Raji (cell line): ENCODE measurements around the gene RIMS3.

Source experiments
- POLR2A ChIP-seq: IDR thresholded peaks from 2 replicates; pipeline ENCODE4 v1.6.1; 2011; ENCODE audit warnings: low read depth, low read length, control low read depth; ENCODE audit not compliant: insufficient read depth

Gene RIMS3

DNA sequence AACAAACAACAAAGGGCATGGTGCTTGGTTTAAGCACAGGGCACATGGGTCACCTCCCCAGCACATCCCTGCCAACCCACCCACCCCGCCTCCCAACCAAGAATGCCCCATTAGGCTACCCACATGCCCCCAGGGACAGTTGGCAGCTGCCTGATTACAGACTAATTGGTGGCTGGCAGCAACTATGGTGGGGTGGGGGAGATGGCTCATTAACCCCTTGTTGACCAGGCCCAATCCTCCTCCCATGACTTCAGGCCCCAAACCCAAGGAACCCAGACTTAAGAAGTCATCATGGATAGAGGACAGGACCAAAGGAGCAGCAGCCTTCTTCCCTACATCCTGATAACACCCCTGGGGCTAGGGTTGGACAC lies 1.3 kb downstream of the RIMS3 start:
- no peak for TF ChIP-seq POLR2A

DNA sequence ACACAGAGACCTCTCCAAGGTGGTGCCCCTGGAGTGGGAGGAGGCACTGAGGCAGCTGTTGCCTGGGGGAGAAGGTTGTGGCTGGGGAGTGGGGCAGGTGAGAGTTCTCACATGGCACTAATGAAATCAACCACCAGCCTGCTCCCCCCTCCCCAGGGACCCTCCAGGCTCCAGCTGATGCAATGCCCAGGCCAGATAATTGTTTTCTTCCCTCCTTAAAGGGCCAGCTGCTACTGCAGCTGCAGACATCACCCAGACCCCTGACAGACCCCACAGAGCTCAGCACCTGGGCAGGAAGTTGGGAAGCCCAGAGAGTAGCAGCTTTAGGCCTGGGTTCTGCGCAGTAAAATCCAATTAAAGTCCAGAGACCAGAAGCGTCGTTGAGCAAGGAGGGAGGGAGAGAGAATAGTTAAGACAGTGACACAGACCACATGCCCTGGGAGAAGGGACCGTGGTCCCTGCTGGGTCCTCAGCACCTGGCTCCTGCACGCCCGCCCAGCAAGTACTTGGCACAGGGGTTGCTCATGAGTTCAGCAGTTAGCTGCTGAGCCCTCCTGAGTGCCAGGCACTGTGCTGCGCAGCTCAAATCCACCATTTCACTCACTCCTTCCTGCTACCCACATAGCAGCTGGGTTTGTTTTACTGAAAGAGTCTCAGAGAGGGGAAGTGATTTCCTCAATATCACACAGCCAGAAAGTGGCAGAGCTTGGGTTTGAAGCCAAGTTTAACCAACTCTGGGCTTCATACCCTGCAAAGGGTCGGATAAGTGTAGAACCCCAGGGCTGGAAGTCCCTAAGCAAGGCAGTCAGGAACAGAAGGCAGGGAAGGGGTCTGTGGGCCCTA lies 1.9 kb downstream of the RIMS3 start:
- TF ChIP-seq POLR2A = no peak

DNA sequence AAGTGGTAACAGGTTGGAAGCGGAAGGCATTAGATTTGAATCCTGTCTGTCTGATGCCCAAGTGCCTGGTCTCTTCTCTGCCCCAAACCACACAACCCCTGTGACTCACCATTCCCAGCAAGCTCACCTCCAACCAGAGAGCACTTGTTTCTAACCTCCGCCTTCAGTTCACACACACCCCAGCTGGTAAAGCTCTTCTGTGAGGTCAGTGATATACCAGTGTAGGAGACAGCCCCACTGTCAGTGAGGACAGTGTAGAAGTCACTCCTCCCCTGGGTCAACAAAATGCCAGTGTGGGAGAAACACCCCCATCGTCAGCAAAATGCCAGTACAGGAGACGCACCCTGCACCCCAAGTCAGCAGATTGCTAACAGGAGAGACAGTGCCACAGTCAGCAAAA lies 2.6 kb downstream of the RIMS3 start:
- TF ChIP-seq POLR2A = no peak

DNA sequence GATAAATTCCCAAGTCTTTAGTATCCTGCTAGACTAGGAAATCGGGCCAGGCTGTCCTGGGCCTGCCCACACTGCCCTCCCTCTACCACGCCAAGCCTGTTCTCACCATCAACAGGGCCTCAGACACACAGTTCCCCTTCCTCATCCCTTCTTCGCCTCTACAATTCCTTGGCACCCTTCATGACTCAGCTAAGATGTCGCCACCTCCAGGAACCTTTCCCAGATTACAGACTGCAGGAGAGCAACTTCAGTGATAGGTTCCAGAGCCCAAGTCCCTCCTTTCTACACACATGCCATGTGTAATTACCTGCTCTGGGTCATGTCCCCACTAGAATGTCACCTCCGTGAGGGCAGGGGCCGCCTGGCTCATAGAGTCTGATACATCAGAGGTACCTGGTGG lies 3.3 kb downstream of the RIMS3 start:
- no peak for TF ChIP-seq POLR2A

DNA sequence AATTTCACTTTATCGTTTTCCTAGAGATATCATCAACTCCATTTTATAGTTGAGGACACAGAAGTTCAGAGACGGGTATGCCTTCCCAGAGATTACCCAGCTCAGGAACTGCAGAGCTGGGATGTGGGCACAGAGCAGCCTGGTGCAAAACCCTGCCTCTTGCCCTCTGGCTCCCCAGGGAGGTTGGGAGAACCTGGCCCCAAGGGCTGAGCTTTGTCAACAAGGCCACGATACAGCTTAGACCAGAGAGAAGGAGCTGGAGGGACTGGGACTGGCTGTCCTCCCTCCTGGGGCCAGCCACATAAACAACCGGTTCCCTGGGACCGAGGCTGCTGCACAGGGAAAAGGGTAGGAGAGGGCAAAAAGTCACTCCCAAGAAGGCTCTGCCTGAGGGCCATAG lies 3.8 kb downstream of the RIMS3 start:
- no peak for TF ChIP-seq POLR2A

DNA sequence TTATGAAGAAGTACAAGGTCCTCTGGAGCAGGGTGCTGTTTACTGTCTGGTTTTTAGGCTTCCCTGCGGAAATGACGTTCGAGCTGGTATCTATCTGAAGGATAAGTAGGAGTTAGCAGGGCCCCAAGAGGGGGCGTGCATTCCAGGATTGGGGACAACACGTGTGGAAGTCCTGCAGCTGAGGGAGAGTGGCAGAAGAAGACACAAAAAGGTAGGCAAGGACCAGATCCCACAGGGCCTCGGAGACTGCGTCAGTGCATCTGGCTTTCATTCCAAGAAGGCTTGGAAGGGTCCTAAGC lies 5.9 kb downstream of the RIMS3 start:
- no peak for TF ChIP-seq POLR2A

DNA sequence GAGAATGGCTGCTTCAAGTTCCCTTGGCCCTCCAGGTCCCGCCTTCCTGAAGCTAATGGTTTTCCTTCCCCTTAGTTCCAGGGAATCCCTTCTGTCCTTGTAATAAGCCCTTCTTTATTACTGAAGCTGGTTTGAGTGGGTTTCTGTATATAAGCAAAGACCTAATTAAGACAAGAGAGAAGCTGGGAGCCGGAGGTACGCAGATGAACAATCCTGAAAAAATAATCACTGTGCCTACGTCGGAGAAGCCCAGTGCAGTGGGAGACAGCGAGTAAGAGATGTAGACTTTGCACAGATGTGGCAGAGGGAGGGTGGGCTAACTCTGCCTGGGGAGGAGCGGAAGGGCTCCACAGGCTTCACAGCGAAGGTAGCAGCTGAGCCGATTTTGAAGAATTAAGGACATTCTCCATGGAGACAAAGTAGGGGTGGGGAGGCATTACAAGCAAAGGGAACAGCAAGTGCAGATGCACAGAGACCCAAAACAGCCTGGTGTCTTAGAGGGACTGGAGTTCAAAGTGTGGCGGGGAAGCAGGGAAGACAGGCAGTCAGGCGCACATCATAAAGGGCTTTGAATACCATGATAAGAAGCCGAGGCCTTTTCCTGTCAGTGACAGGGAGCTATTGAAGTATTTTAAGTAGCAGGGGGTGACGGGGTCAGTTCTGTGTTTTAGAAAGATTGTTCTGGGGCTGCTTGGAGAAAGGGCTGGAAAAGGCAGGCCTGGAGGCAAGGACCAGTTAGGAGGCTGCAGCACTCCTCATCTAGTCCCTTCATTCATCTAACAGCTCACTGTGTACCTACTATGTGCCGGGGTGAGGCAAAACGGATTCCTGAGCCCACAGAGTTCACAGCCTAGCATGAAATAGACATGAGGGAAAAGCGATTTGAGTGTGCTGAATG lies 6.5 kb downstream of the RIMS3 start:
- TF ChIP-seq POLR2A = no peak

DNA sequence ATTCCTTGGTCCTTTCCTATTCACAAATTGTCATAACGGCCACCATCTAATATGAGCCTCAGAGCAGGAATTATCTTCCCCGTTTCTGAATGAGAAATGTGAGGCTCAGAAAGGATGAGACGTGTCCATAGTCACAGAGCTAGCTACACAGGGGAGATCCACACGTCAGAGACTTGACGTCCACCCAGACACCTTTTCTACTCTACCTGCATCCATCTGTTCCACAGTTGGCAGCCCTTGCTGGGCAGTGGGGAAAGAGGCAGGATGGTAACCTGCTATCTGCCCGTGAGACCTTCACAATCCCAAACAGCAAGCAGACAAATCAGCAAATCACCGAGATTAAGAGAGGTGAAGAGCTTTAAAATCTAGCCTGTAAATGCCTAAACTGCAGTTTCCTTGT lies 8.4 kb downstream of the RIMS3 start:
- no peak for TF ChIP-seq POLR2A

DNA sequence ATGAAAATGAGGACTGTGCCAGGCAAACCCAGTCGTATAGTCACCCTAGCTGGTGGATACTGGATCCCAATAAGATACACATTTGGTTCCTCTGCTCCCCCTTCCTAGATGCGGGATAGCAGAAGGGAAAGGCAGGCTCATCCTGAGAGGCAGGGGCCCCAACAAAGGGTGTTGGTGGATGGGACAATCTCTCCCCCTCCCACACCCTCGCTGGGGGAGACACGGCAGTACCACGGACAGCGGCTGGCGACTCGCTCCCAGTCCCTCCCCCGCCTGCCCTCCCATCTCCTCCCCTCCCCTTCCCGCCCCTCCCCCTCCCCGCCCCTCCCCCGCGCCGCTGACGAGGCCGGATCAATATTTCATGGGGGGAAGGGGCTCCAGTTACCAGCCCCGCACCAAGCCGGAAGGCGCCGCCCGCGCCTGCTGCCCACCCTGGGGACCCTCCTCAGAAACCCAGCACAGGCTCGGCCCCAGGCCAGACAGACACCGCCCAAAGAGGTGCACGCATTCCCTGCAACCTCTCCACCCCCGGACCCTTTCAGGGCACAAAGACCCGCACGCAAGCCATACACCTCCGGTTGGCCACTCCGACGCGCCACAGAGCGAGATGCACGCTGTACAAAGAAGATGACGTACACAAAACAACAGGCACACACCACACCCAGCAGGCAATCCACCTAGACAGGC lies 11.5 kb downstream of the RIMS3 start:
- no peak for TF ChIP-seq POLR2A

DNA sequence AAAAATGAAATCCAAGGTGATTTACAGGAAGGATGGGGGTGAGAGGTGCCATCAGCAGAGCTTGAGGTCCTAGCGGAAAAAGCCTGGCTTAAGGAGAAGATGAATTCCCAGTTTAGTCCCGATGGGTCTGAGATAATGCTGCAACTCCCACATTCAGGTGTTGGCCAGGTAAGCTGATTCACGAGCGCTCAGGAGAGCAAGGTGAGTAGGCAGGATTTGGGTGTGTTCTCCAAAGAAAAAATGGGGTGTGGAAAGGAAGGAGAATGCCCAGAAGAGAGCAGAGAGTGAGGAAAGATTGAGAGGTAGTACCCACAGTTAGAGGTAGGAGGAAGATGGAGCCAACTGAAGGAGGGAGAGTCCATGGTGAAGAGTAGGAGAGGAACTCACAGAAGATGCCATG lies 12.5 kb downstream of the RIMS3 start:
- TF ChIP-seq POLR2A = no peak

DNA sequence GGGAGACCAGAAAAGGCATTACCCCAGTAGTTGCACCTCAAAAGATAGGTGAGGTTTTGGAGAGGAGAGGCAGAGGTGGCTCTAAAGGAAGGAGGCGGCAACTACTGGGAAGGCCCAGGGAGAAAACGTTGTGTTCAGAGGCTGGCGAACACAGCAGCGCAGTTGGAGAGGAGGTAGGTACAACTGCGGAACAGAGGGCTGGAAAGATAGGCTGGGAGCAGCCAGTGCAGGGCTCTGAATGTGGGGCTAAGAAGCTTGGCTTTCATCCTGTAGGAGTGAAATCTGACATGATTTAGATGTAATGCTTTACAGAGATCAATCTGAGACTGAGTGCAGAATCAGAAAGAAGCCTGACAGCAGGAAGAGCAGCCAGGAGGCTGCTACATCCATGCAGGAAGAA lies 13.0 kb downstream of the RIMS3 start:
- no peak for TF ChIP-seq POLR2A

DNA sequence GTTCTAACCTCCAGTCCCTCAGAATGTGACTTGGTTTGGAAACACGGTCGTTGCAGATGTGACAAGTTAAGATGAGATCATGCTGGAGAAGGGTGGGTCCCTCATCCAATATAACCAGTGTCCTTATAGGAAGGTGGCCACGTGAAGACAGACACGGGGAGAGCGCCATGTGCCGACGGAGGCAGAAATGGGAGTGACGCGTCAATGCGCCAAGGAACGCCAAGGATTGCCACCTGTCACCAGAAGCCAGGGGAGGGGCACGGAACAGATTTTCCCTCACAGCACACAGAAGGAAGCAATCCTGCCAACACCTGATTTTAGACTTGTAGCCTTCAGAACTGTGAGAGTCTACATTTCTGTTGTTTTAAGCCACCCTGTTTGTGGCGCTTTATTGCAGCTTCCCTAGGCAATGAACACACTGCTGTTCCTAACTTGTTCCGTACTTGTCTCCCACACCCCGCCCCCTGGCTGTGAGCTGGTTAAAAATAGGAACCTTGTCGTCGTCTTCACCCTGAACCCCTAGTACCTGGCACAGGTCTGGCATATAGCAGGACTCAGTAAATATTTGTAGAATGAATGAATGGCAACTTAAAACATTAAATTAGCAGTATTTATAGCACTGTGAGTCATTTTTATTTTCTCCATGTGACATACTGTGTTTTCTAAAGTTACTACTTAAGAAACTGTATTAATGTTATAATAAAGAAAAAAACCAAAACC lies 14.2 kb downstream of the RIMS3 start:
- TF ChIP-seq POLR2A = no peak

DNA sequence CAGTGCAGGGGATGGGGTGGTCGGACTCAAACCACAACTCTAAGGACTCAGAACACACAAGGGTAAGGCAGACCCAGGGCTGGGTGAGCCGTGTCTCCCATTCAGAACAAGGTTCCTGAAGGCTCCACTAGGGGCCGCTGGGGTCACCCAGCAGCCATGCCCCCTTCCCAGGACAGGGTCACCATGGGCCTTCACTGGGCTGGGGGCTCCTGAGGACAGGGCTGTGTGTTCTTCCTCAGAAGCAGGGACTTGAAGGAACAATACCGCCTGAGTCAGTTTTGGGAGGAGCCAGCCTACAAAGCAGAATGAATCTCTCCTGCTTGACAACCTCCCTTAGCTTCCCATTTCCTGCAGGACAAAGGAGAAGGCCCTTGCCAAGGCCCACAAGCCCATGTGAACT lies 15.4 kb downstream of the RIMS3 start:
- no peak for TF ChIP-seq POLR2A

DNA sequence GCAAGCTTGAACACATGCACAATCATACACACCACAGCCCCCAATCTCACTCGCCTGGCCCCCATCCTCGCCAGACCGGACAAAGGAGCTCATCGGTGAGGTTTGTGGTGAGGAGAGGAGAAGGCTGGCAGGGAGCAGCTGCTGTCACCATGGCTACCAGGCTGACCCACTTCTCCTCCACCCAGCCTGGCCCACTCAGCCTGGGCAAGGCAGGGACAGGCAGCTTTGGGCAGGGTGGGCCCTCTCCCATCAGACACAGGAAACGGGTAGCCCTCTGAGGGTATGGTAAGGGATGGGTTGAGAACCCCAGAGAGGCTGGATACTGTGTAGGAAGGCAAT lies 15.9 kb downstream of the RIMS3 start:
- no peak for TF ChIP-seq POLR2A

DNA sequence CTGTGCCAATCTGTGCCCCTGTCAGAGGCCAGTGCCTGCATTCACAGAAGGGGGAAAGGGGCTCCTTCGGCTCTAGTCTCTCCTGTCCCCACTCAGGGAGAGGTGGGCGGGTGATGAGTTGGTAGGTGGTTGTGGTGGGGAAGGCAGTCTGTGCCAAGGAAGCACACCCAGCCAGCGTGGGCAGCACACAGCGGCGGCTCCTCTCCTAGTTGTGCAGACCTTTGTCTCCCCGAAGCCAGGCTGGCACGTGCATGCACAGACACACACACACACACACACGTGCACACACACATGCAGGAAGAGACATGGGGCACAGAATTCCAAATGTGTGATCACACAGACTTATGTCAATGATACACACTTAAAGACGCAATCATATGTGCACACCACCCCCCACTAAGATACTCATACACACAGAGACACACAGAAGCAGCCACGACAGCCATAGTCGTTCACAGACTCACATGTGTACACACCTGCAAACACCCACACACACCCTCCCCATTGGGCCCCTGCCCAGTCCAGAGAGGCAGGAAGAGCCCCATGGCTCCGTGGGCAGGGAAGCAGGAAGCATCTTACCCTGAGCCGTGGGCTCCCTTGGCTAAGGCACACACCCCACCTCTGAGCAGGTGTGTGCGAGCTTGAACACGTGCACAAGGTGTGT lies 16.4 kb downstream of the RIMS3 start:
- TF ChIP-seq POLR2A = no peak
